Panc1 (cell line): Measurements from ENCODE around the gene PTGFRN.

ENCODE experiments used
- CTCF ChIP-seq: fragments of 450-650 bp; IDR thresholded peaks from 2 replicates; pipeline ENCODE4 v1.5.1; 2017; ENCODE audit warnings: mild to moderate bottlenecking
- POLR2AphosphoS5 ChIP-seq: IDR thresholded peaks from 2 replicates; pipeline ENCODE4 v1.6.1; 2012; ENCODE audit warnings: mild to moderate bottlenecking, low read depth, low read length, moderate library complexity

GRCh38 chr1:116950517-116951199 lies 40.9 kb downstream of the PTGFRN start:
- TF ChIP-seq CTCF (no peak), POLR2AphosphoS5 (no peak)
